H1 (cell line): ENCODE results near the gene EIF4A2. TPM values are rescaled to one million over a fixed set of nuclear protein-coding genes. Genes with fewer than 3 reads are reported as not detected.

Experiments
- CTCF ChIA-PET: fragments of 300-600 bp; sonication (Branson Sonifier 250); formaldehyde crosslinking; loops from one replicate; lab custom pipeline; 2021; ENCODE audit not compliant: partially characterized antibody; lab: Charles Lee
- POLR2A ChIA-PET: fragments of 300-600 bp; sonication (Branson Sonifier 250); formaldehyde crosslinking; loops from one replicate; lab custom pipeline; 2021; ENCODE audit warnings: inconsistent platforms; ENCODE audit not compliant: partially characterized antibody; lab: Charles Lee
- DNase-seq, 2 experiments: peaks; one replicate each; pipeline versions ENCODE4 v3.0.0 to v3.0.0-alpha.2; 2010 to 2022; ENCODE audit warnings: low spot score in 2 of 2, low read depth in 1 of 2, mixed read lengths in 1 of 2
- FAIRE-seq: peaks from 2 replicates; lab custom pipeline; 2011; peaks lifted over from hg19 to GRCh38; lab: Jason Lieb, UNC
- H2AFZ ChIP-seq: 2 replicates; pipeline ENCODE4 v1.8.1; 2012; ENCODE audit warnings: low read length, inconsistent platforms
- H2AK5ac ChIP-seq: 2 replicates; pipeline ENCODE4 v1.6.1; 2013; ENCODE audit warnings: low read depth, low read length
- H2BK120ac ChIP-seq: replicated peaks from 2 replicates; pipeline ENCODE3; 2013; ENCODE audit warnings: low read depth, low read length, inconsistent platforms
- H2BK12ac ChIP-seq: 2 replicates; pipeline ENCODE4 v1.6.1; 2013; ENCODE audit warnings: low read depth, low read length
- H2BK15ac ChIP-seq: 2 replicates; pipeline ENCODE4 v1.6.1; 2013; ENCODE audit warnings: low read length
- H2BK20ac ChIP-seq: 2 replicates; pipeline ENCODE4 v1.6.1; 2013; ENCODE audit warnings: low read length
- H2BK5ac ChIP-seq: 2 replicates; pipeline ENCODE4 v1.6.1; 2013; ENCODE audit warnings: low read depth, low read length
- H3K14ac ChIP-seq: 2 replicates; pipeline ENCODE4 v1.6.1; 2013; ENCODE audit warnings: inconsistent platforms; ENCODE audit not compliant: insufficient read length
- H3K18ac ChIP-seq: 2 replicates; pipeline ENCODE4 v1.6.1; 2013; ENCODE audit warnings: low read length; ENCODE audit errors: extremely low read depth
- H3K23ac ChIP-seq: 2 replicates; pipeline ENCODE4 v1.6.1; 2013; ENCODE audit warnings: inconsistent platforms; ENCODE audit not compliant: insufficient read length
- H3K23me2 ChIP-seq: 2 replicates; pipeline ENCODE4 v1.6.1; 2013; ENCODE audit warnings: low read depth, low read length
- H3K27ac ChIP-seq: 2 replicates; pipeline ENCODE4 v1.6.1; 2011; ENCODE audit warnings: low read depth, low read length, inconsistent platforms
- H3K27me3 ChIP-seq, 4 experiments: replicated peaks in 1 of 4; 1 replicate in 1 of 4; 2 replicates in 3 of 4; pipeline versions ENCODE4 v1.6.1 to v1.8.1; 2011 to 2013; ENCODE audit warnings: low read length in 3 of 4, mild to moderate bottlenecking in 3 of 4, inconsistent platforms in 2 of 4, mixed read lengths in 2 of 4, moderate library complexity in 1 of 4; ENCODE audit not compliant: control insufficient read depth in 3 of 4, insufficient read depth in 3 of 4; ENCODE audit errors: extremely low read depth in 1 of 4
- H3K36me3 ChIP-seq, 4 experiments: 2 replicates each; pipeline versions ENCODE4 v1.6.1 to v1.8.1; 2011 to 2013; ENCODE audit warnings: mild to moderate bottlenecking in 4 of 4, low read length in 3 of 4, moderate library complexity in 2 of 4, control low read depth in 1 of 4, inconsistent platforms in 1 of 4; ENCODE audit not compliant: insufficient read depth in 4 of 4, control insufficient read depth in 2 of 4
- H3K4ac ChIP-seq: replicated peaks from 2 replicates; pipeline ENCODE3; 2013; ENCODE audit warnings: low read length, low read depth, mixed read lengths, inconsistent platforms; ENCODE audit not compliant: insufficient read length
- H3K4me1 ChIP-seq, 4 experiments: replicated peaks in 1 of 4; 1 replicate in 1 of 4; 2 replicates in 3 of 4; pipeline versions ENCODE4 v1.6.1 to v1.8.1; 2011 to 2013; ENCODE audit warnings: low read length in 3 of 4, inconsistent platforms in 2 of 4, mixed read lengths in 1 of 4; ENCODE audit not compliant: insufficient read depth in 4 of 4, control insufficient read depth in 3 of 4
- H3K4me2 ChIP-seq, 2 experiments: 2 replicates each; pipeline versions ENCODE4 v1.6.1 to v1.8.1; 2011 to 2013; ENCODE audit warnings: low read depth in 2 of 2, low read length in 2 of 2, control low read depth in 1 of 2, inconsistent platforms in 1 of 2, mild to moderate bottlenecking in 1 of 2; ENCODE audit not compliant: insufficient read depth in 1 of 2
- H3K4me3 ChIP-seq, 4 experiments: fragments of 200-600, 300-600 bp in 1 of 4; sonication (generic), shearing (Covaris generic), sonication (Bioruptor Twin) in 1 of 4; 2 replicates each; pipeline versions ENCODE4 v1.5.1 to v1.8.1; 2011 to 2016; ENCODE audit warnings: low read length in 4 of 4, low read depth in 3 of 4, control low read depth in 2 of 4, inconsistent platforms in 2 of 4, mild to moderate bottlenecking in 2 of 4, mixed read lengths in 1 of 4, moderate library complexity in 1 of 4; ENCODE audit not compliant: insufficient read depth in 2 of 4; ENCODE audit errors: extremely low read depth in 1 of 4
- H3K56ac ChIP-seq: replicated peaks from 2 replicates; pipeline ENCODE3; 2013; ENCODE audit warnings: low read depth, mild to moderate bottlenecking, mixed read lengths, low read length, inconsistent platforms; ENCODE audit not compliant: insufficient read length
- H3K79me1 ChIP-seq: 2 replicates; pipeline ENCODE4 v1.6.1; 2013; ENCODE audit warnings: low read depth, low read length, control low read depth
- H3K79me2 ChIP-seq, 2 experiments: 2 replicates each; pipeline versions ENCODE4 v1.6.1 to v1.8.1; 2012 to 2013; ENCODE audit warnings: low read length in 2 of 2, mild to moderate bottlenecking in 2 of 2, inconsistent platforms in 1 of 2; ENCODE audit not compliant: insufficient read depth in 2 of 2, control insufficient read depth in 1 of 2
- H3K9ac ChIP-seq, 4 experiments: replicated peaks in 1 of 4; 1 replicate in 1 of 4; 2 replicates in 3 of 4; pipeline versions ENCODE4 v1.6.1 to v1.8.1; 2011 to 2013; ENCODE audit warnings: low read depth in 3 of 4, low read length in 3 of 4, control low read depth in 2 of 4, mild to moderate bottlenecking in 2 of 4, moderate library complexity in 2 of 4, inconsistent platforms in 1 of 4; ENCODE audit errors: extremely low read depth in 1 of 4
- H3K9me3 ChIP-seq, 2 experiments: 2 replicates each; pipeline versions ENCODE4 v1.6.1 to v1.8.1; 2012 to 2013; ENCODE audit warnings: mild to moderate bottlenecking in 2 of 2, moderate library complexity in 2 of 2, control low read depth in 1 of 2, inconsistent platforms in 1 of 2, low read depth in 1 of 2, low read length in 1 of 2, mixed read lengths in 1 of 2; ENCODE audit not compliant: insufficient read depth in 2 of 2
- H4K20me1 ChIP-seq, 2 experiments: replicated peaks in 1 of 2; 2 replicates each; pipeline versions ENCODE3 to v1.8.1; 2011 to 2013; ENCODE audit warnings: inconsistent platforms in 2 of 2, low read length in 2 of 2, mild to moderate bottlenecking in 1 of 2; ENCODE audit not compliant: insufficient read depth in 2 of 2, control insufficient read depth in 1 of 2
- H4K5ac ChIP-seq: 2 replicates; pipeline ENCODE4 v1.6.1; 2013; ENCODE audit warnings: low read length, low read depth, mixed read lengths, inconsistent platforms; ENCODE audit not compliant: insufficient read length
- H4K8ac ChIP-seq: 2 replicates; pipeline ENCODE4 v1.8.0; 2013; ENCODE audit warnings: mild to moderate bottlenecking, moderate library complexity, low read length, inconsistent platforms; ENCODE audit not compliant: insufficient read depth; ENCODE audit errors: extremely low read depth
- H4K91ac ChIP-seq: replicated peaks from 2 replicates; pipeline ENCODE3; 2013; ENCODE audit warnings: low read length, mixed read lengths, inconsistent platforms; ENCODE audit not compliant: insufficient read length
- HDAC2 ChIP-seq, 2 experiments: fragments of 300-600 bp in 1 of 2; sonication (generic) in 1 of 2; IDR thresholded peaks; 2 replicates each; pipeline ENCODE4 v1.6.1; 2011 to 2012; ENCODE audit warnings: low read depth in 2 of 2, low read length in 2 of 2, mild to moderate bottlenecking in 2 of 2, moderate library complexity in 2 of 2, borderline replicate concordance in 1 of 2, inconsistent platforms in 1 of 2
- SAP30 ChIP-seq: fragments of 300-600 bp; sonication (generic); IDR thresholded peaks from 2 replicates; pipeline ENCODE4 v1.7.1; 2012; ENCODE audit warnings: low read length, moderate library complexity, mild to moderate bottlenecking, inconsistent platforms; ENCODE audit not compliant: insufficient read depth, insufficient replicate concordance
- YY1 ChIP-seq: IDR thresholded peaks from 2 replicates; pipeline ENCODE4 v1.6.1; 2011; ENCODE audit warnings: low read depth, mild to moderate bottlenecking, low read length
- WGBS, 2 experiments: shearing (Covaris generic) in 1 of 2; methylation state at CpG; one replicate each; pipeline versions ENCODE4 v1.1.6 to v1.1.7; 2013 to 2015; ENCODE audit warnings: low lambda C conversion rate in 2 of 2, mixed read lengths in 2 of 2, inconsistent platforms in 1 of 2, low coverage in 1 of 2, missing lambda C conversion rate in 1 of 2; ENCODE audit not compliant: insufficient replicate concordance in 2 of 2, insufficient coverage in 1 of 2, insufficient read length in 1 of 2; ENCODE audit errors: extremely low coverage in 1 of 2, missing lambda C conversion rate in 1 of 2; 5-methylcytosine and 5-hydroxymethylcytosine counted together
- polyA plus RNA-seq, 7 experiments: library from polyadenylated mRNA; depleted of rRNA in 3 of 7; stranded (reverse) in 5 of 7; unstranded in 2 of 7; fragments of >200 nt in 5 of 7; fragments of 200-250 nt in 2 of 7; gene quantifications; 1 replicate in 5 of 7; 2 replicates in 1 of 7; 4 replicates in 1 of 7; pipeline versions ENCODE4 v1.2.1 to v1.2.3, GENCODE V29; 2011 to 2013; ENCODE audit warnings: missing spikeins in 2 of 7, mixed read lengths in 2 of 7
- total RNA-seq: library from RNA; stranded (reverse); fragmentation: NEBNext Ultra II Directional; extraction: Animal tissue kit (Norgen Biotek cat#: 25700); gene quantifications from 2 replicates; pipeline ENCODE4 v1.2.1, GENCODE V29; 2021

EIF4A2 gene
- total and polyA plus RNA-seq, 2 of the 8 experiments (the other 6 are each of a cell fraction or from before 2014, with no cell fraction given), result 527 to 604 TPM

DNA sequence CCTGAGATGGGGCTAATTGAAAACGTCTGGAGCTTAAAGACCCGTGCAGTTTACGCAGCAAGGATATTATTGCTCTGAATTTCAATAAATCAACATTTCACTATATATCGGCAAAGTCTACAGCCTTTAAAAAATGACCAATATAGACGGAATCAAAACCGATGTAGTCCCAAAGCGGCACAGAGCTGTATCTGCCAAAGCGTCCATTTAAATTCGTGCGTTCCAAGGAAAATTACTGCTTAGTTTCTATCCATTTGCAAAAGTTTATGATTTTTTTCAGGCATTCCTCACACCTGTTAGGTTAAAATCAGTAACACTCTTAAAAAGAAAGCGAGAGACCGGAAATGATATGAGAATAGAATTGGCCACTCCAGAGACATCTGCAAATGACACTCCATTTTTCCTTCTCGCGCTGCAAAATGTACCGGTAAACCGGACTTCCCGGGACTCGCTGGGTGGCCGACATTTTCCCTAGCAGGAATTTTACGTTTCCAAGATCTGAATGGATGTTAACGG lies 777 bp upstream of the EIF4A2 start:
- H4K5ac ChIP-seq, result peak overlapping the region; percentile 50
- H3K4me2 ChIP-seq, result peak overlapping the region; percentile 86 to 95
- peak overlapping the region; percentile 39; the same call in 1 of the 2 replicates for H3K18ac ChIP-seq
- H4K20me1 ChIP-seq, result peaks cover 19 to 30% of the 10 kb centered on the region in 2 experiments
- DNase-seq, result no peak
- H3K36me3 ChIP-seq, result peaks cover 24 to 39% (median 36%) of the 10 kb centered on the region in 4 experiments
- no peak overlapping the region for H4K91ac ChIP-seq
- peak overlapping the region; percentile 62 to 98 (median 84) for H3K9ac ChIP-seq
- POLR2A ChIA-PET, result interaction anchor here (0.7 to 4.9 kb wide), 65 partner anchors 10 to 845 kb away, joined by 3 to 170 read pairs (median 8); partner anchors contain the start of genes ADIPOQ, AHSG, DNAJB11 and KNG1
- no peaks in the 10 kb centered on the region for H3K27me3 ChIP-seq
- TF ChIP-seq SAP30 (peak; percentile 78), HDAC2 (IDR thresholded peaks at IDR 0.05; ENCODE audit: borderline replicate concordance in 1 of 2, low read depth in 2 of 2, low read length in 2 of 2) (no peak), YY1 (peak; percentile 47; the same call in 1 of the 2 replicates)
- peak overlapping the region; percentile 98; the same call in 1 of the 2 replicates for H3K27ac ChIP-seq
- H2BK5ac ChIP-seq, result peak overlapping the region; percentile 98; the same call in 1 of the 2 replicates
- peak overlapping the region; percentile 98 to 100 (median 99) for H3K4me3 ChIP-seq
- H2AFZ ChIP-seq, result peak overlapping the region; percentile 16; the same call in 1 of the 2 replicates
- H2BK12ac ChIP-seq, result no peak overlapping the region
- no peak overlapping the region for H3K23ac ChIP-seq
- no peak overlapping the region for H3K4ac ChIP-seq
- no peak overlapping the region for H2BK15ac ChIP-seq
- peaks cover 6% of the 10 kb centered on the region for H3K23me2 ChIP-seq
- CTCF ChIA-PET, result interaction anchor here (0.7 to 4.8 kb wide), 4 partner anchors 30 to 192 kb away, joined by 3 to 13 read pairs (median 3); no protein-coding TSS in a partner anchor
- H3K56ac ChIP-seq, result peak overlapping the region; percentile 42
- H3K79me1 ChIP-seq, result no peaks in the 10 kb centered on the region
- H3K9me3 ChIP-seq, result no peaks in the 10 kb centered on the region
- no peak overlapping the region for H3K14ac ChIP-seq
- no peak overlapping the region for H2BK120ac ChIP-seq
- 7% methylated on average over 21 of the region's 21 CpGs; no CpG with 5 or more reads in 1 of the 2 experiments for WGBS, 2 experiments
- no peak overlapping the region for H4K8ac ChIP-seq
- no peak overlapping the region for H2AK5ac ChIP-seq
- FAIRE-seq, result no peak
- H3K4me1 ChIP-seq, result peaks cover 0 to 3% (median 1%) of the 10 kb centered on the region in 4 experiments; a peak in 2 of 7 replicates
- peaks cover 18 to 44% of the 10 kb centered on the region in 2 experiments for H3K79me2 ChIP-seq
- H2BK20ac ChIP-seq, result no peak overlapping the region
